GM12878 (cell line): ENCODE measurements around the gene LMF2. TPM values are rescaled to one million over a fixed set of nuclear protein-coding genes. Genes with fewer than 3 reads are reported as not detected.
A peak's percentile ranks its signal among the peaks of the same experiment; 100 is the strongest.

Source experiments
- ATAC-seq: fragments of 200-7000 bp; cut with Tn5 transposase; 3 replicates; pipeline ENCODE4 v1.9.1; 2020; ENCODE audit warnings: mild to moderate bottlenecking, moderate library complexity
- BruUV-seq: library from RNA; stranded (reverse); fragments of 400-500 nt; replicated peaks from 2 replicates; lab custom pipeline; 2021; lab: Mats Ljungman, UMichigan
- CTCF ChIA-PET: fragments of 300-600 bp; sonication (Branson Sonifier 250); formaldehyde crosslinking; extraction: SDS; loops from one replicate; lab custom pipeline; 2021; ENCODE audit warnings: inconsistent platforms; lab: Yijun Ruan, JAX
- POLR2A ChIA-PET: fragments of 350-600 bp; formaldehyde crosslinking; extraction: SDS; loops from one replicate; lab custom pipeline; 2021; ENCODE audit warnings: inconsistent platforms; lab: Charles Lee
- RAD21 ChIA-PET: fragments of 300-600 bp; sonication (Branson Sonifier 250); formaldehyde crosslinking; loops from one replicate; lab custom pipeline; 2023; ENCODE audit warnings: antibody characterized with exemption; ENCODE audit not compliant: unreplicated experiment; lab: Charles Lee
- SMC1A ChIA-PET: fragments of 300-600 bp; sonication (Branson Sonifier 250); formaldehyde crosslinking; loops from one replicate; lab custom pipeline; 2023; ENCODE audit not compliant: unreplicated experiment, uncharacterized antibody; lab: Charles Lee
- DNase-seq: peaks from one replicate; pipeline ENCODE4 v3.0.0-alpha.2; 2011; ENCODE audit warnings: low read depth, low spot score
- FAIRE-seq: peaks from 3 replicates; lab custom pipeline; 2011; peaks lifted over from hg19 to GRCh38; lab: Jason Lieb, UNC
- H2AFZ ChIP-seq: 2 replicates; pipeline ENCODE4 v1.6.0; 2011; ENCODE audit warnings: low read depth, low read length, control low read depth; ENCODE audit not compliant: control insufficient read depth
- H3K27ac ChIP-seq: 2 replicates; pipeline ENCODE4 v1.5.1; 2011; ENCODE audit warnings: control low read depth; ENCODE audit not compliant: control insufficient read depth, insufficient read depth
- H3K27me3 ChIP-seq, 2 experiments: replicated peaks in 1 of 2; 2 replicates each; pipeline versions ENCODE4 v1.6.0 to v1.6.1; 2011; ENCODE audit warnings: low read length in 1 of 2; ENCODE audit not compliant: control insufficient read depth in 2 of 2, insufficient read depth in 2 of 2
- H3K36me3 ChIP-seq, 2 experiments: 2 replicates each; pipeline ENCODE4 v1.5.1; 2011; ENCODE audit warnings: low read length in 1 of 2; ENCODE audit not compliant: control insufficient read depth in 2 of 2, insufficient read depth in 2 of 2
- H3K4me1 ChIP-seq: 2 replicates; pipeline ENCODE4 v1.6.1; 2011; ENCODE audit warnings: mild to moderate bottlenecking, low read length, moderate library complexity, mixed read lengths; ENCODE audit not compliant: control insufficient read depth, insufficient read depth
- H3K4me2 ChIP-seq: 2 replicates; pipeline ENCODE4 v1.6.0; 2011; ENCODE audit warnings: control low read depth; ENCODE audit not compliant: control insufficient read depth, insufficient read depth
- H3K4me3 ChIP-seq: fragments of 200-600 bp; sonication (generic); 2 replicates; pipeline ENCODE4 v1.5.1; 2016
- H3K79me2 ChIP-seq: 2 replicates; pipeline ENCODE4 v1.6.0; 2011; ENCODE audit warnings: low read length; ENCODE audit not compliant: control insufficient read depth, insufficient read depth
- H3K9ac ChIP-seq: 2 replicates; pipeline ENCODE4 v1.8.0; 2011; ENCODE audit warnings: low read length, control low read depth, mixed read lengths; ENCODE audit not compliant: control insufficient read depth, insufficient read depth
- H3K9me3 ChIP-seq: replicated peaks from 3 replicates; pipeline ENCODE4 v1.5.1; 2011; ENCODE audit warnings: mild to moderate bottlenecking, low read length; ENCODE audit not compliant: control insufficient read depth, insufficient read depth
- H4K20me1 ChIP-seq: 2 replicates; pipeline ENCODE4 v1.6.0; 2011; ENCODE audit not compliant: control insufficient read depth, insufficient read depth
- EGR1 ChIP-seq, 2 experiments: IDR thresholded peaks; 1 replicate in 1 of 2; 2 replicates in 1 of 2; pipeline ENCODE4 v1.6.1; 2011 to 2012; ENCODE audit warnings: low read depth in 2 of 2, low read length in 2 of 2, borderline replicate concordance in 1 of 2, mild to moderate bottlenecking in 1 of 2, moderate library complexity in 1 of 2
- JUND ChIP-seq: IDR thresholded peaks from 2 replicates; pipeline ENCODE4 v1.6.1; 2012; ENCODE audit warnings: low read depth, mild to moderate bottlenecking, low read length, improper control_type of control experiment, moderate library complexity
- NBN ChIP-seq: fragments of 450-650 bp; IDR thresholded peaks from 2 replicates; pipeline ENCODE4 v1.6.1; 2016
- SMC3 ChIP-seq: IDR thresholded peaks from 2 replicates; pipeline ENCODE4 v1.6.1; 2011; ENCODE audit warnings: low read length, improper control_type of control experiment, borderline replicate concordance
- ZNF217 ChIP-seq: fragments of 450-650 bp; IDR thresholded peaks from 2 replicates; pipeline ENCODE4 v1.6.1; 2017; ENCODE audit warnings: antibody characterized with exemption, mild to moderate bottlenecking
- WGBS: methylation state at CpG from one replicate; pipeline ENCODE4 v1.1.6; 2016; ENCODE audit warnings: low lambda C conversion rate; ENCODE audit not compliant: insufficient replicate concordance, insufficient coverage; ENCODE audit errors: missing lambda C conversion rate; 5-methylcytosine and 5-hydroxymethylcytosine counted together
- in situ Hi-C: fragments of 300-500 bp; cut with MboI; formaldehyde crosslinking; loops from 9 replicates; pipeline ENCODE4 v1.14.3; 2018; ENCODE audit warnings: mixed read lengths
- intact Hi-C: fragments of 100-400 bp; cut with micrococcal nuclease; formaldehyde crosslinking; loops from one replicate; pipeline ENCODE4 v1.14.2; 2022; ENCODE audit not compliant: unreplicated experiment
- polyA plus RNA-seq, 11 experiments: library from polyadenylated mRNA; depleted of rRNA in 4 of 11; unstranded in 6 of 11; stranded (reverse) in 5 of 11; fragments of >200 nt; fragmentation: Nextera tagmentation in 4 of 11; fragmentation: Illumina TruSeq in 1 of 11; extraction: Ambion mirVana in 4 of 11; extraction: Trizol in 1 of 11; gene quantifications; 1 replicate in 1 of 11; 2 replicates in 10 of 11; pipeline versions ENCODE4 v1.2.1 to v1.2.3, GENCODE V29; 2011 to 2016; ENCODE audit warnings: inconsistent platforms in 2 of 11, missing spikeins in 2 of 11, low read depth in 1 of 11
- total RNA-seq, 4 experiments: library from RNA; depleted of rRNA in 3 of 4; stranded (reverse); fragments of >200 nt in 3 of 4; fragmentation: Illumina TruSeq in 1 of 4; extraction: Trizol in 1 of 4; gene quantifications; 2 replicates each; pipeline versions ENCODE4 v1.2.1 to v1.2.3, GENCODE V29; 2013 to 2021
- TF ChIP-seq, protein P1 (sequence below): fragments of 150-350 bp; IDR thresholded peaks from 2 replicates; pipeline ENCODE4 v1.6.1; 2014; ENCODE audit warnings: mild to moderate bottlenecking, low read depth, low read length
- TF ChIP-seq, protein P2 (sequence below), 3 experiments: IDR thresholded peaks in 2 of 3; conservative IDR thresholded peaks in 1 of 3; 2 replicates each; pipeline ENCODE4 v1.5.1; 2011; ENCODE audit warnings: low read depth in 3 of 3, low read length in 3 of 3, mild to moderate bottlenecking in 3 of 3, control low read depth in 2 of 3, moderate library complexity in 2 of 3, inconsistent platforms in 1 of 3, mixed read lengths in 1 of 3; ENCODE audit not compliant: control insufficient read depth in 2 of 3, insufficient read depth in 1 of 3; ENCODE audit errors: extremely low read depth in 1 of 3
- TF ChIP-seq, protein P3 (sequence below): fragments of 450-650 bp; IDR thresholded peaks from 2 replicates; pipeline ENCODE4 v1.6.1; 2018; ENCODE audit warnings: mild to moderate bottlenecking, low read depth, moderate library complexity; ENCODE audit not compliant: partially characterized antibody

The LMF2 gene
- total and polyA plus RNA-seq, 10 of the 15 experiments (the other 5 are each of a cell fraction or from before 2014, with no cell fraction given) = 0.08 to 57.5 (median 21.2) TPM

DNA sequence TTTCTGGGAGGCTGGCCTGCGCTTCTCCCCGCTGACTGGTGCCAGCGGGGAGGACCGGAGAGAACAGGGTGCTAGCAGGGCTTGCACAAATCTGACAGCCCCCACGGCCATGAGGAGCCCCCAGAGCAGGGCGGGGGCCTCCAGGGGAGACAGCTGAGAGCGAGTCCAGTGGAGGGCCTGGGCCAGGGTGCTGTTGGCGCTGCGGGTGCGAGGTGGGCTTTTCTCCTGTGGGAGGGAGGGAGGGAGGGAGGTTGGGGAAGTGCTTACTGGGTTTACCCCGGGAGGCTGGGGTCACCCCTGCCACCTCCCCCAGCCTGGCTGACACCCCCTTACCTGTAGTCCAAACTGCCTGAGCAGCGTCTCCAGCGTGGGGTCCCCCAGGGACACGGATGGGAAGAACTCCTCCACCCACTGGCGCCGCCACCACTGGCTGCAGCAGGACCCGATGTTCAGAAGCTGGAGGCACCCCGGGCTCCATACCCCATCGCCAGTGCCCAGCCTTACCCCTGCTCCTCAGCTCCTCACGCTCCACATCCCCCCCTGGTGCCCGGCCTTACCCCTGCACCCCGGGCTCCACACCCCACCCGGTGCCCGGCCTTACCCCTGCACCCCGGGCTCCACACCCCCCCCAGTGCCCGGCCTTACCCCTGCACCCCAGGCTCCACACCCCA is 3.9 kb downstream of the LMF2 start:
- Histone ChIP-seq H3K27ac (no peak overlapping the region), H3K27me3 (no peaks in the 10 kb centered on the region), H4K20me1 (no peaks in the 10 kb centered on the region), H3K79me2 (peaks cover 17% of the 10 kb centered on the region), H3K4me3 (no peak overlapping the region), H3K36me3 (peaks cover 4 to 8% of the 10 kb centered on the region in 2 experiments; a peak in 3 of 4 replicates), H3K4me2 (no peak overlapping the region), H3K9ac (no peak overlapping the region), H2AFZ (no peak overlapping the region), H3K9me3 (no peaks in the 10 kb centered on the region), H3K4me1 (peaks cover 4% of the 10 kb centered on the region)
- ChIA-PET RAD21 (no interaction called here), CTCF (interaction anchor here (0.5 kb wide), 1 partner anchor 52 kb away, joined by 3 read pairs; no protein-coding TSS in a partner anchor), POLR2A (no interaction called here), SMC1A (no interaction called here)
- TF ChIP-seq, protein P1, sequence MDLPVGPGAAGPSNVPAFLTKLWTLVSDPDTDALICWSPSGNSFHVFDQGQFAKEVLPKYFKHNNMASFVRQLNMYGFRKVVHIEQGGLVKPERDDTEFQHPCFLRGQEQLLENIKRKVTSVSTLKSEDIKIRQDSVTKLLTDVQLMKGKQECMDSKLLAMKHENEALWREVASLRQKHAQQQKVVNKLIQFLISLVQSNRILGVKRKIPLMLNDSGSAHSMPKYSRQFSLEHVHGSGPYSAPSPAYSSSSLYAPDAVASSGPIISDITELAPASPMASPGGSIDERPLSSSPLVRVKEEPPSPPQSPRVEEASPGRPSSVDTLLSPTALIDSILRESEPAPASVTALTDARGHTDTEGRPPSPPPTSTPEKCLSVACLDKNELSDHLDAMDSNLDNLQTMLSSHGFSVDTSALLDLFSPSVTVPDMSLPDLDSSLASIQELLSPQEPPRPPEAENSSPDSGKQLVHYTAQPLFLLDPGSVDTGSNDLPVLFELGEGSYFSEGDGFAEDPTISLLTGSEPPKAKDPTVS = no peak
- TF ChIP-seq ZNF217 (no peak), NBN (no peak), SMC3 (no peak), JUND (no peak), EGR1 (IDR thresholded peaks at IDR 0.05; ENCODE audit: borderline replicate concordance in 1 of 2, low read depth in 2 of 2, low read length in 2 of 2) (no peak)
- TF ChIP-seq, protein P2, sequence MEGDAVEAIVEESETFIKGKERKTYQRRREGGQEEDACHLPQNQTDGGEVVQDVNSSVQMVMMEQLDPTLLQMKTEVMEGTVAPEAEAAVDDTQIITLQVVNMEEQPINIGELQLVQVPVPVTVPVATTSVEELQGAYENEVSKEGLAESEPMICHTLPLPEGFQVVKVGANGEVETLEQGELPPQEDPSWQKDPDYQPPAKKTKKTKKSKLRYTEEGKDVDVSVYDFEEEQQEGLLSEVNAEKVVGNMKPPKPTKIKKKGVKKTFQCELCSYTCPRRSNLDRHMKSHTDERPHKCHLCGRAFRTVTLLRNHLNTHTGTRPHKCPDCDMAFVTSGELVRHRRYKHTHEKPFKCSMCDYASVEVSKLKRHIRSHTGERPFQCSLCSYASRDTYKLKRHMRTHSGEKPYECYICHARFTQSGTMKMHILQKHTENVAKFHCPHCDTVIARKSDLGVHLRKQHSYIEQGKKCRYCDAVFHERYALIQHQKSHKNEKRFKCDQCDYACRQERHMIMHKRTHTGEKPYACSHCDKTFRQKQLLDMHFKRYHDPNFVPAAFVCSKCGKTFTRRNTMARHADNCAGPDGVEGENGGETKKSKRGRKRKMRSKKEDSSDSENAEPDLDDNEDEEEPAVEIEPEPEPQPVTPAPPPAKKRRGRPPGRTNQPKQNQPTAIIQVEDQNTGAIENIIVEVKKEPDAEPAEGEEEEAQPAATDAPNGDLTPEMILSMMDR (IDR thresholded peaks at IDR 0.05 in 2 of 3, conservative IDR thresholded peaks at IDR 0.05 in 1 of 3; ENCODE audit: control insufficient read depth in 2 of 3, extremely low read depth in 1 of 3, insufficient read depth in 1 of 3, low read depth in 3 of 3, low read length in 3 of 3) = peak in 1 of 3 experiments; percentile 14; a peak in 1 of 6 replicates
- TF ChIP-seq, protein P3, sequence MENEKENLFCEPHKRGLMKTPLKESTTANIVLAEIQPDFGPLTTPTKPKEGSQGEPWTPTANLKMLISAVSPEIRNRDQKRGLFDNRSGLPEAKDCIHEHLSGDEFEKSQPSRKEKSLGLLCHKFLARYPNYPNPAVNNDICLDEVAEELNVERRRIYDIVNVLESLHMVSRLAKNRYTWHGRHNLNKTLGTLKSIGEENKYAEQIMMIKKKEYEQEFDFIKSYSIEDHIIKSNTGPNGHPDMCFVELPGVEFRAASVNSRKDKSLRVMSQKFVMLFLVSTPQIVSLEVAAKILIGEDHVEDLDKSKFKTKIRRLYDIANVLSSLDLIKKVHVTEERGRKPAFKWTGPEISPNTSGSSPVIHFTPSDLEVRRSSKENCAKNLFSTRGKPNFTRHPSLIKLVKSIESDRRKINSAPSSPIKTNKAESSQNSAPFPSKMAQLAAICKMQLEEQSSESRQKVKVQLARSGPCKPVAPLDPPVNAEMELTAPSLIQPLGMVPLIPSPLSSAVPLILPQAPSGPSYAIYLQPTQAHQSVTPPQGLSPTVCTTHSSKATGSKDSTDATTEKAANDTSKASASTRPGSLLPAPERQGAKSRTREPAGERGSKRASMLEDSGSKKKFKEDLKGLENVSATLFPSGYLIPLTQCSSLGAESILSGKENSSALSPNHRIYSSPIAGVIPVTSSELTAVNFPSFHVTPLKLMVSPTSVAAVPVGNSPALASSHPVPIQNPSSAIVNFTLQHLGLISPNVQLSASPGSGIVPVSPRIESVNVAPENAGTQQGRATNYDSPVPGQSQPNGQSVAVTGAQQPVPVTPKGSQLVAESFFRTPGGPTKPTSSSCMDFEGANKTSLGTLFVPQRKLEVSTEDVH = no peak
- DNase-seq = no peak
- FAIRE-seq = no peak
- ATAC-seq = no peak
- 95% methylated on average over 16 of the region's 26 CpGs for WGBS
- intact Hi-C loops (no loop called here), in situ Hi-C loops (no loop called here)
- no TSS peak for BruUV-seq
